ENCODE measurements around the gene DNAJA4.

GRCh38 chr15:78319588-78319987 is 55.2 kb downstream of the DNAJA4 start:
- no peak for TF ChIP-seq EZH2 (IDR thresholded peaks at IDR 0.05; ENCODE audit: low read depth, unreplicated experiment)
- TF ChIP-seq CTCF (conservative IDR thresholded peaks at IDR 0.05; ENCODE audit: low read depth in 2 of 2): no peak
- TF ChIP-seq REST (IDR thresholded peaks at IDR 0.05; ENCODE audit: unreplicated experiment): no peak
- TF ChIP-seq ETS1 (IDR thresholded peaks at IDR 0.05): no peak
- no peak for TF ChIP-seq EZH2phosphoT487 (IDR thresholded peaks at IDR 0.05; ENCODE audit: unreplicated experiment)
- TF ChIP-seq POLR2AphosphoS5 (IDR thresholded peaks at IDR 0.05; ENCODE audit: low read depth): no peak
- no peak for TF ChIP-seq NANOG (IDR thresholded peaks at IDR 0.05; ENCODE audit: borderline replicate concordance)
- TF ChIP-seq CREB1 (CRISPR knock-in tag; IDR thresholded peaks at IDR 0.05; ENCODE audit: low read depth): no peak
- TF ChIP-seq JUNB (IDR thresholded peaks at IDR 0.05; ENCODE audit: unreplicated experiment): no peak
- no peak for TF ChIP-seq ZNF462 (CRISPR knock-in tag; IDR thresholded peaks at IDR 0.05)
- TF ChIP-seq ZNF331 (CRISPR knock-in tag; IDR thresholded peaks at IDR 0.05; ENCODE audit: low read depth): no peak
